ENCODE data around the gene TDRD12.
"Not testable (repeated sequence)": the region's sequence is repeated elsewhere in the genome, so short reads cannot be mapped to it uniquely, and the experiment has no call there.

DNA sequence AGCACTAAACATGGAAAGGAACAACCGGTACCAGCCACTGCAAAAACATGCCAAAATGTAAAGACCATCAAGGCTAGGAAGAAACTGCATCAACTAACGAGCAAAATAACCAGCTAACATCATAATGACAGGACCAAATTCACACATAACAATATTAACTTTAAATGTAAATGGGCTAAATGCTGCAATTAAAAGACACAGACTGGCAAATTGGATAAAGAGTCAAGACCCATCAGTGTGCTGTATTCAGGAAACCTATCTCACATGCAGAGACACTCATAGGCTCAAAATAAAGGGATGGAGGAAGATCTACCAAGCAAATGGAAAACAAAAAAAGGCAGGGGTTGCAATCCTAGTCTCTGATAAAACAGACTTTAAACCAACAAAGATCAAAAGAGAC, 128.5 kb downstream of the TDRD12 start:
- not testable (repeated sequence) for TF ChIP-seq YY1 (IDR thresholded peaks at IDR 0.05; ENCODE audit: insufficient read depth, insufficient read length); ZNF274 (IDR thresholded peaks at IDR 0.05; ENCODE audit: low read depth, low read length)

All from NT2/D1 (cell line).